Body of pancreas (tissue), 4 donors: ENCODE measurements around the gene TARM1.

ENCODE experiments used
- POLR2A ChIP-seq, 3 donors: fragments of 450-650 bp; IDR thresholded peaks; one replicate each; pipeline ENCODE4 v1.6.1; 2016; ENCODE audit warnings: antibody characterized with exemption in 3 of 3, mild to moderate bottlenecking in 2 of 3
- TF ChIP-seq, protein P1 (sequence below), 7 experiments: fragments of 450-650 bp in 4 of 7; fragments of 200-600 bp in 3 of 7; sonication (generic) in 3 of 7; IDR thresholded peaks; one replicate each; pipeline ENCODE4 v1.5.1; 2016 to 2019; ENCODE audit warnings: antibody characterized with exemption in 7 of 7

DNA sequence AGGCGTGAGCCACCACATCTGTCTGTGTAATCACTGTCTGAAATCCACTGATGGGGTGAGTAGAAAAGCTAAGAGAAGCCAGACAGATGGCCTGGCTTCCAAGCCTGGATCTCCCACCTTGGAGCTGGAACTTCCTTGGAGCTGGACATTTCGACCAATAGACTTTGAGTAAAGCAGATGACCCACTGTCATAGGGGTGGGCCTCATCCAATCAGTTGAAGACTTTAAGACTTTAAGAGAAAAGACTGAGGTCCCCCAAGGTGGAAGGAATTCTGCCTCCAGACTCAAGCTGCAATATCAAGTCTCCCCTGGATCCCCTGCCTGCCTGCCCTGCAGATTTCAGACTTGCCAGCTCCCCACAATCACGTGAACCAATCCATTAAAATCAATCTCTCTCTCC is 38.2 kb downstream of the TARM1 start:
- TF ChIP-seq, protein P1, sequence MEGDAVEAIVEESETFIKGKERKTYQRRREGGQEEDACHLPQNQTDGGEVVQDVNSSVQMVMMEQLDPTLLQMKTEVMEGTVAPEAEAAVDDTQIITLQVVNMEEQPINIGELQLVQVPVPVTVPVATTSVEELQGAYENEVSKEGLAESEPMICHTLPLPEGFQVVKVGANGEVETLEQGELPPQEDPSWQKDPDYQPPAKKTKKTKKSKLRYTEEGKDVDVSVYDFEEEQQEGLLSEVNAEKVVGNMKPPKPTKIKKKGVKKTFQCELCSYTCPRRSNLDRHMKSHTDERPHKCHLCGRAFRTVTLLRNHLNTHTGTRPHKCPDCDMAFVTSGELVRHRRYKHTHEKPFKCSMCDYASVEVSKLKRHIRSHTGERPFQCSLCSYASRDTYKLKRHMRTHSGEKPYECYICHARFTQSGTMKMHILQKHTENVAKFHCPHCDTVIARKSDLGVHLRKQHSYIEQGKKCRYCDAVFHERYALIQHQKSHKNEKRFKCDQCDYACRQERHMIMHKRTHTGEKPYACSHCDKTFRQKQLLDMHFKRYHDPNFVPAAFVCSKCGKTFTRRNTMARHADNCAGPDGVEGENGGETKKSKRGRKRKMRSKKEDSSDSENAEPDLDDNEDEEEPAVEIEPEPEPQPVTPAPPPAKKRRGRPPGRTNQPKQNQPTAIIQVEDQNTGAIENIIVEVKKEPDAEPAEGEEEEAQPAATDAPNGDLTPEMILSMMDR (IDR thresholded peaks at IDR 0.05), result no peak
- TF ChIP-seq POLR2A (IDR thresholded peaks at IDR 0.05), result no peak
